Osteoblast (primary cell): ENCODE data around the gene PRSS23. TPM values are rescaled to one million over a fixed set of nuclear protein-coding genes. Genes with fewer than 3 reads are reported as not detected.

Source experiments
- DNase-seq: peaks from one replicate; pipeline ENCODE4 v3.0.0; 2011; ENCODE audit warnings: low spot score, mixed read lengths; ENCODE audit not compliant: insufficient read length; ENCODE audit errors: missing footprints
- H2AFZ ChIP-seq: 2 replicates; pipeline ENCODE4 v1.6.0; 2011; ENCODE audit warnings: mild to moderate bottlenecking, low read length
- H3K27ac ChIP-seq: 2 replicates; pipeline ENCODE4 v1.5.1; 2011; ENCODE audit warnings: mild to moderate bottlenecking, low read depth, low read length, moderate library complexity
- H3K27me3 ChIP-seq: 2 replicates; pipeline ENCODE4 v1.6.0; 2012; ENCODE audit warnings: mild to moderate bottlenecking, control low read depth, inconsistent platforms, low read length, moderate library complexity; ENCODE audit not compliant: insufficient read depth
- H3K36me3 ChIP-seq: 2 replicates; pipeline ENCODE4 v1.5.1; 2011; ENCODE audit warnings: mild to moderate bottlenecking, low read length, control low read depth, moderate library complexity; ENCODE audit not compliant: insufficient read depth
- H3K4me1 ChIP-seq: 2 replicates; pipeline ENCODE4 v1.5.1; 2011; ENCODE audit warnings: mild to moderate bottlenecking, low read length, control low read depth, moderate library complexity; ENCODE audit not compliant: insufficient read depth
- H3K4me2 ChIP-seq: 2 replicates; pipeline ENCODE4 v1.6.0; 2011; ENCODE audit warnings: mild to moderate bottlenecking, low read length; ENCODE audit not compliant: insufficient read depth
- H3K4me3 ChIP-seq: fragments of 200-600 bp; sonication (generic); 3 replicates; pipeline ENCODE4 v1.5.1; 2012; ENCODE audit warnings: mild to moderate bottlenecking, low read length, inconsistent platforms; ENCODE audit not compliant: insufficient read depth
- H3K79me2 ChIP-seq: 2 replicates; pipeline ENCODE4 v1.6.0; 2012; ENCODE audit warnings: mild to moderate bottlenecking, low read length, control low read depth, inconsistent platforms; ENCODE audit not compliant: insufficient read depth
- H3K9me3 ChIP-seq: 2 replicates; pipeline ENCODE4 v1.5.1; 2011; ENCODE audit warnings: low read depth, low read length, control low read depth
- H4K20me1 ChIP-seq: 2 replicates; pipeline ENCODE4 v1.6.0; 2012; ENCODE audit warnings: mild to moderate bottlenecking, low read length, control low read depth; ENCODE audit not compliant: insufficient read depth
- CTCF ChIP-seq: IDR thresholded peaks from 2 replicates; pipeline ENCODE4 v1.5.1; 2011; ENCODE audit warnings: mild to moderate bottlenecking, low read depth, low read length, moderate library complexity; ENCODE audit errors: extremely low read depth
- total RNA-seq: library from RNA; depleted of rRNA; stranded (reverse); fragments of >200 nt; gene quantifications from 2 replicates; pipeline ENCODE4 v1.2.3, GENCODE V29; 2012

The PRSS23 gene
- total RNA-seq, 1 donor: 826 TPM

- Histone ChIP-seq H3K9me3 (no peaks in the 10 kb centered on the region), H2AFZ (peak overlapping the region; percentile 73), H3K36me3 (no peaks in the 10 kb centered on the region), H3K4me2 (peak overlapping the region; percentile 3), H3K79me2 (peaks cover 35% of the 10 kb centered on the region), H3K4me3 (no peak overlapping the region), H3K27ac (peak overlapping the region; percentile 70), H4K20me1 (peaks cover 14% of the 10 kb centered on the region), H3K27me3 (no peaks in the 10 kb centered on the region), H3K4me1 (peaks cover 40% of the 10 kb centered on the region)
- DNase-seq: no peak
- no peak for TF ChIP-seq CTCF
Observed at GRCh38 chr11:86798988-86799387, 1.4 kb upstream of the PRSS23 start.

- DNase-seq: no peak
- Histone ChIP-seq H3K27ac (peak overlapping the region; percentile 70), H3K4me3 (peak overlapping the region; percentile 86), H3K9me3 (no peaks in the 10 kb centered on the region), H3K4me2 (peak overlapping the region; percentile 92), H3K79me2 (peaks cover 35% of the 10 kb centered on the region), H4K20me1 (peaks cover 14% of the 10 kb centered on the region), H3K36me3 (no peaks in the 10 kb centered on the region), H3K27me3 (no peaks in the 10 kb centered on the region), H2AFZ (peak overlapping the region; percentile 62), H3K4me1 (peaks cover 47% of the 10 kb centered on the region)
- TF ChIP-seq CTCF: no peak
Observed at GRCh38 chr11:86799680-86800075, 664 bp upstream of the PRSS23 start.

- H4K20me1 ChIP-seq: peaks cover 19% of the 10 kb centered on the region
- peak overlapping the region; percentile 86 for H3K4me3 ChIP-seq
- H3K27ac ChIP-seq: peak overlapping the region; percentile 82
- no peaks in the 10 kb centered on the region for H3K36me3 ChIP-seq
- peaks cover 44% of the 10 kb centered on the region for H3K79me2 ChIP-seq
- H3K4me2 ChIP-seq: peak overlapping the region; percentile 92
- no peaks in the 10 kb centered on the region for H3K27me3 ChIP-seq
- DNase-seq: no peak
- no peaks in the 10 kb centered on the region for H3K9me3 ChIP-seq
- H2AFZ ChIP-seq: peak overlapping the region; percentile 58
- no peak for TF ChIP-seq CTCF
- H3K4me1 ChIP-seq: peaks cover 60% of the 10 kb centered on the region
Observed at GRCh38 chr11:86800960-86801272, 574 bp downstream of the PRSS23 start.

GRCh38 chr11:86801364-86801763, 1.0 kb downstream of the PRSS23 start:
- Histone ChIP-seq H3K79me2 (peaks cover 48% of the 10 kb centered on the region), H3K4me1 (peaks cover 62% of the 10 kb centered on the region), H3K4me2 (peak overlapping the region; percentile 92), H2AFZ (no peak overlapping the region), H3K27me3 (no peaks in the 10 kb centered on the region), H3K27ac (peak overlapping the region; percentile 82), H3K9me3 (no peaks in the 10 kb centered on the region), H3K4me3 (peak overlapping the region; percentile 86), H4K20me1 (peaks cover 24% of the 10 kb centered on the region), H3K36me3 (no peaks in the 10 kb centered on the region)
- no peak for TF ChIP-seq CTCF
- no peak for DNase-seq
